ENCODE measurements around the gene ZFP36L2.

ZFP36L2 gene

GRCh38 chr2:43206602-43207001 lies 19.8 kb downstream of the ZFP36L2 start:
- TF ChIP-seq CTCF (IDR thresholded peaks at IDR 0.05; ENCODE audit: low read depth, low read length), result no peak
- no peak overlapping the region for H3K4me3 ChIP-seq (ENCODE audit: low read depth, low read length)

- TF ChIP-seq CTCF (IDR thresholded peaks at IDR 0.05; ENCODE audit: low read depth, low read length), result no peak
- H3K4me3 ChIP-seq (ENCODE audit: low read depth, low read length), result no peak overlapping the region
Observed at GRCh38 chr2:43203373-43203772, 23.0 kb downstream of the ZFP36L2 start.

GRCh38 chr2:43202289-43202688 lies 24.1 kb downstream of the ZFP36L2 start:
- TF ChIP-seq CTCF (IDR thresholded peaks at IDR 0.05; ENCODE audit: low read depth, low read length), result no peak

GRCh38 chr2:43201497-43201896 lies 24.9 kb downstream of the ZFP36L2 start:
- no peak for TF ChIP-seq CTCF (IDR thresholded peaks at IDR 0.05; ENCODE audit: low read depth, low read length)
- H3K4me3 ChIP-seq (ENCODE audit: low read depth, low read length), result no peak overlapping the region

More at GRCh38 chr2:43202289-43202688, 24.1 kb downstream of the ZFP36L2 start:
- H3K4me3 ChIP-seq (ENCODE audit: low read depth, low read length), result no peak overlapping the region

- no peak for TF ChIP-seq CTCF (IDR thresholded peaks at IDR 0.05; ENCODE audit: low read depth, low read length)
- H3K4me3 ChIP-seq (ENCODE audit: low read depth, low read length), result no peak overlapping the region
Observed at GRCh38 chr2:43201016-43201415, 25.4 kb downstream of the ZFP36L2 start.

- TF ChIP-seq CTCF (IDR thresholded peaks at IDR 0.05; ENCODE audit: low read depth, low read length), result no peak
- H3K4me3 ChIP-seq (ENCODE audit: low read depth, low read length), result no peak overlapping the region
Observed at GRCh38 chr2:43199492-43200488, 26.6 kb downstream of the ZFP36L2 start.

GRCh38 chr2:43198263-43198662 lies 28.1 kb downstream of the ZFP36L2 start:
- no peak for TF ChIP-seq CTCF (IDR thresholded peaks at IDR 0.05; ENCODE audit: low read depth, low read length)
- H3K4me3 ChIP-seq (ENCODE audit: low read depth, low read length), result no peak overlapping the region
